T47D (cell line): ENCODE data around the gene VWA1.
"Not testable (repeated sequence)": the region's sequence is repeated elsewhere in the genome, so short reads cannot be mapped to it uniquely, and the experiment has no call there.

Experiments used
- DNase-seq, 2 experiments: peaks; one replicate each; pipeline versions ENCODE4 v3.0.0 to v3.0.0-alpha.2; 2011 to 2012; ENCODE audit warnings: low read depth in 1 of 2, low spot score in 1 of 2
- JUND ChIP-seq: IDR thresholded peaks from 2 replicates; pipeline ENCODE4 v1.6.1; 2012; ENCODE audit warnings: low read depth
- in situ Hi-C: cut with HindIII; loops from 2 replicates; pipeline ENCODE4 v1.10.0; 2016; ENCODE audit warnings: low sequenced_read_pairs, low pct_unique_long_range_greater_than_20kb

Gene VWA1

GRCh38 chr1:1422465-1423244 is 12.8 kb upstream of the VWA1 start:
- no peak for TF ChIP-seq JUND
- DNase-seq: no peak
- in situ Hi-C loops: no loop called here

- in situ Hi-C loops: no loop called here
- TF ChIP-seq JUND: no peak
- DNase-seq: no peak
Observed at GRCh38 chr1:1423245-1423597, 12.3 kb upstream of the VWA1 start.

GRCh38 chr1:1424707-1425106 is 10.8 kb upstream of the VWA1 start:
- in situ Hi-C loops: no loop called here

GRCh38 chr1:1425426-1425752 is 10.1 kb upstream of the VWA1 start:
- in situ Hi-C loops: no loop called here
- TF ChIP-seq JUND: no peak
- DNase-seq: no peak

More at GRCh38 chr1:1424707-1425106, 10.8 kb upstream of the VWA1 start:
- TF ChIP-seq JUND: no peak
- DNase-seq: no peak

GRCh38 chr1:1425753-1426495 is 9.6 kb upstream of the VWA1 start:
- DNase-seq: no peak
- in situ Hi-C loops: no loop called here
- TF ChIP-seq JUND: no peak

GRCh38 chr1:1426496-1427105 is 8.9 kb upstream of the VWA1 start:
- DNase-seq: no peak
- in situ Hi-C loops: no loop called here
- TF ChIP-seq JUND: no peak

- DNase-seq: no peak
- in situ Hi-C loops: no loop called here
- TF ChIP-seq JUND: no peak
Observed at GRCh38 chr1:1427106-1427819, 8.2 kb upstream of the VWA1 start.

GRCh38 chr1:1427820-1428148 is 7.7 kb upstream of the VWA1 start:
- no peak for TF ChIP-seq JUND
- in situ Hi-C loops: no loop called here
- no peak for DNase-seq

- no peak for TF ChIP-seq JUND
- no peak for DNase-seq
- in situ Hi-C loops: no loop called here
Observed at GRCh38 chr1:1428174-1428573, 7.3 kb upstream of the VWA1 start.

GRCh38 chr1:1428967-1429366 is 6.5 kb upstream of the VWA1 start:
- in situ Hi-C loops, DNase-seq: not testable (repeated sequence)

- TF ChIP-seq JUND: no peak
- in situ Hi-C loops: no loop called here
- no peak for DNase-seq
Observed at GRCh38 chr1:1429671-1430073, 5.8 kb upstream of the VWA1 start.

GRCh38 chr1:1430114-1430982 is 5.1 kb upstream of the VWA1 start:
- in situ Hi-C loops: no loop called here
- DNase-seq: peak in 1 of 2 experiments; percentile 78
- no peak for TF ChIP-seq JUND
